Stimulated activated CD8-positive, alpha-beta memory T cell treated with anti-CD3 and anti-CD28 coated beads, Interleukin-4, amount 100 ng/mL, for 1 hour (primary cell): ENCODE results near the gene LRRC26.
A peak's percentile ranks its signal among the peaks of the same experiment; 100 is the strongest.
"Not testable (repeated sequence)": the region's sequence is repeated elsewhere in the genome, so short reads cannot be mapped to it uniquely, and the experiment has no call there.

ENCODE experiments used
- DNase-seq, 2 donors: peaks; one replicate each; pipeline ENCODE4 v3.0.0-alpha.2; 2020; ENCODE audit warnings: low read depth in 2 of 2, low spot score in 1 of 2

Gene LRRC26

DNA sequence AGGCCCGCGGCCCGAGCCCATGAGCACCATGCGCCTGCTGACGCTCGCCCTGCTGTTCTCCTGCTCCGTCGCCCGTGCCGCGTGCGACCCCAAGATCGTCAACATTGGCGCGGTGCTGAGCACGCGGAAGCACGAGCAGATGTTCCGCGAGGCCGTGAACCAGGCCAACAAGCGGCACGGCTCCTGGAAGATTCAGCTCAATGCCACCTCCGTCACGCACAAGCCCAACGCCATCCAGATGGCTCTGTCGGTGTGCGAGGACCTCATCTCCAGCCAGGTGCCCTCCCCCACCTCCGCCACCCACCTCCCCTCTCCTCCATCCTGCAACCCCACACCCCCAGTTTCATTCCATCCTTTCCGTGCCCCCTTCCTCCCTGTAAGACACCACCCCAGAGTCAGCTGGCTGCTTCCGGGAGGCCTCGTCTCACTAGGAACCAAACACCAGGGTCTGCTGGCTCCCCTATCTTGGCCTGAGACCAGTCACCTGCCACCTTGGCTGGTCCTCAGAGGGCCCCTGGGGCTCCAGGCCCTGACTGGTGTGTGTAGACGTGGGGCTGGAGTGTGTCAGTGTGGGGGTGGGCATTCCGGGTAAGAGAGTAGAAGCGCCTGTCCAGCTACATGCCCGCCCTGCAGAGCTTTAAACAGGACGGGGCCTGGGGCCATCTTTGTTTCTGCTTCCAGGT is 30.2 kb downstream of the LRRC26 start:
- no peak for DNase-seq

DNA sequence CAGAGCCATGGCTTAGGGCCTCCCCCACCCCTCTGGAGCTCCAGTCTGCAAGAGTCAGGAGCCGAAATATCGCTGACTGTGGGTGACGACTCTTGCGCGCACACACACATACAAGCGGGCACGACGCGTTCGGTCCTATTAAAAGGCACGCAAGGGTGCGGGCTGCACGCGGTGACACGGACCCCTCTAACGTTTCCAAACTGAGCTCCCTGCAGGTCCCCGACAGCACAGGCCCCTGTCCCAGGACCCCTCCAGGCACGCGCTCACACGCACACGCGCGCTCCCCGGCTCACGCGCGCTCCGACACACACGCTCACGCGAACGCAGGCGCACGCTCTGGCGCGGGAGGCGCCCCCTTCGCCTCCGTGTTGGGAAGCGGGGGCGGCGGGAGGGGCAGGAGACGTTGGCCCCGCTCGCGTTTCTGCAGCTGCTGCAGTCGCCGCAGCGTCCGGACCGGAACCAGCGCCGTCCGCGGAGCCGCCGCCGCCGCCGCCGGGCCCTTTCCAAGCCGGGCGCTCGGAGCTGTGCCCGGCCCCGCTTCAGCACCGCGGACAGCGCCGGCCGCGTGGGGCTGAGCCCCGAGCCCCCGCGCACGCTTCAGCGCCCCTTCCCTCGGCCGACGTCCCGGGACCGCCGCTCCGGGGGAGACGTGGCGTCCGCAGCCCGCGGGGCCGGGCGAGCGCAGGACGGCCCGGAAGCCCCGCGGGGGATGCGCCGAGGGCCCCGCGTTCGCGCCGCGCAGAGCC is 31.0 kb downstream of the LRRC26 start, which contains the start of gene GRIN1:
TSS of gene GRIN1 (plus strand) at position 433 of the 746 bp plus-strand sequence. CDS start 333 bp downstream, outside the sequence.
- no peak for DNase-seq

DNA sequence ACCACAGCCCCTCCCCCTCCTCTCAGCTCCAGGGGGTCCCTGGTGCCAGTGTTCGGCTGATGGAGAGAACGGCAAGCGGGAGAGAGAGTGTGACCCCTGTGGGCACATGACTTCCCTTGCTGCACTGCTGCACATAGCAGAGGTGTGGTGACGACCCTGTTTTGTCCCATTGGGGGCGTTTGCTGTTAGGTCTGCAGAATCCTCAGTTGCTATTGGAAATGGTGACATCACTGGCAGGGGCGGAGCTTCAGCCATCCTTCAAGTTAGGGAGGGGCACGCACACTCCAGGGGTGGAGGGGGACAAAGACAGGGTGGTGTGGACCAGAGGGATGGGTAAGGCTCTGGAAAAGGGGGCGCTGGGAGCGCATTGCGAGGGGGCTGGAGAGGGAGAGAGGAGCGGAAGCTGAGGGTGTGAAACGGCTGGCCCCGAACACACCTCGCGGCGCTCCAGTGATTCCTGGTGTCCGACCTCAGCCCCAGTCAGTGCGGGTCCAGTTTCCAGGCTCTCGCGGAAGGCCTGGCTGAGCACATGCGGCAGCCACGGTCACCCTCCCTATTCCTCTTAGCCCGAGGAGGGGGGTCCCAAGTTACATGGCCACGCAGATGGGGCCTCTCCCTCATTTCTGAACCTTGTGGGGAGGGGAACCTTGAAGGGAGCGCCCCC is 31.7 kb downstream of the LRRC26 start:
- no peak for DNase-seq

DNA sequence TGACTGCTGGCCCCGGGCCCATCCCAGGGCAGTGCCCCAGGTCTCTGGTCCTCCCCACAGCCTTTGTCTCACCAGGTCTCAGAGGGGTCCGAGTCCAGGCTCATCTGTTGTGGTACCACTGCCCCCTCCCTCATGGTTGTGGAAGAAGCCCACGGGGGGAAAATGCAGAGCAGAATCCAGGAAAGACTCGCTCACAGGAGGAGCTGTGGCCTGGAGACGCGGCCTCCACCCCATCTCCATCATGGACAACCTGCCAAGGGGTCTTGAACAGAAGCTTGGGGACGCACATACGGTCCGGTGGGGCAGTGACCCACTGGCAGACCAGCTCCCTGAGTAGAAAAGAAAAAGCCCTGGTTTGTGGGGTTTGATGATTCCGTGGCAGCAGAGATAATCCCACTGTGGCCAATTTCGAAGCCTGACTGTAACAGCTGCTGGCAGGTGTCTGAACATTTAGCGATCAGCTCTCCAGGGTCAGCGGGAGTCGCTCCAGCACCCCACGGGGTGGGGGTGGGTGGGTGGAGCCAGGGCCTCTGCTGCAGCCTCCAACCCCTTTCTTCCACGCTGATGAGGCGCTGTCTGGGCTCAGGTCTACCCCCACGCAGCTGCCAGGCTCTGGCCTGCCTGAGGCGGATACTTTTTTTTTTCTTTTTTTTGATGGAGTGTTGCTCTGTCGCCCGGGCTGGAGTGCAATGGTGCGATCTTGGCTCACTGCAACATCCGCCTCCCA is 32.8 kb downstream of the LRRC26 start:
- DNase-seq = no peak

DNA sequence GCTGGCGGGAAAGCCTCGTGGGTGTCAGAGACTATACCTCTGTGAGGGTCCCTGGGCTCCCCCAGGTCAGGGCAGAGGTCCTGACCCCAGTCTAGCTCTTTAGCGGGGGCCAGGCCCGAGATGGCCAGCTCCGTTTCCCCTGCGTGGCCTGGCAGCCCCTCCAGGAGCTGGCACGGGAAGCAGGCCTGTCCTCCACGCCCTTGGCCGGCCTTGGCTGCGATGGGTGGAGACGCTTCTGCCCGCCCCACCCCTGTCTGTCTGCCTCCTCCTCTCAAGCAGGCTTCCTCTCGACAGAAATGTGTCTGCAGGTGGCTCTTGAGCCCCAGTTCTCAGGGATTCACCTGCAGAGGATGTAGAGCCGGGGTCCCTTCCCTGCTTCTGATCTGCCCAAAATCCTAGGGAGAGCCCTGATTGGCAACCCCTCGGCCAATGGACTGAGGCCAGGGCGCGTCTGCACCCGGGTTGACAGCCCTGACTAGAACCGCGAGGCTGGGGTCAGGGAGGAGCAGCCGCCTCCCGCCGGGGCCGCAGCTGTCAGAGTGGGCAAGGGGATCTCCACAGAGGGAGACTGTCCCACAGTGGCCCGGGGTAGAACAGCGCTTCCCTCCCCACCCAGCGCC is 33.5 kb downstream of the LRRC26 start:
- DNase-seq = no peak

DNA sequence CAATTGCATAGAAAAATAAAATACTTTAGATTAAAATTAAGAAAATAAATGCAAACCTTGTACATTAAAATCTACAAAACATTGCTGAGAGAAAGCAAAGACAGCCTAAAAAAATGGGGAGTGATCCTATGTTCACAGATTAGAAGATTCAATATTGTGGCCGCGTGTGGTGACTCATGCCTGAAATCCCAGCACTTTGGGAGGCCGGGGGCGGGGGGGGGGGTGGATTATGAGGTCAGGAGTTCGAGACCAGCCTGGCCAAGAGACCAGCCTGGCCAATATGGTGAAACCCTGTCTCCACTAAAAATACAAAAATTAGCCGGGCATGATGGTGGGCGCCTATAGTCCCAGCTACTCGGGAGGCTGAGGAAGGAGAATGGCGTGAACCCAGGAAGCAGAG is 34.7 kb downstream of the LRRC26 start:
- DNase-seq = not testable (repeated sequence)

DNA sequence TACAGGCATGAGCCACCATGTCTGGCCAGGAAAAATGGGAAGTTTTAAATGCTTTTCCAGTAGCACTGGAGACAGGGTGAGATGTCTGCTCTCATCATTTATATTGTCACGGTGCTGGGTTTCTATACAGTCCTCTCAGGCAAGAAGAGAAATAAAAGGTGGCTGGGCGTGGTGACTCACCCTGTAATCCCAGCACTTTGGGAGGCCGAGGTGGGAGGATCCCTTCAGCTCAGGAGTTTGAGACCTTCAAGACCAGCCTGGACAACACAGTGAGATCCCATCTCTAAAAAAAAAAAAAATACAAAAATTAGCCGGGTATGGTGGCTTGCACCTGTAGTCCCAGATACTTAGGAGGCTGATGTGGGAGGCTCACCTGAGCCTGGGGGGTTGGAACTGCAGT is 35.7 kb downstream of the LRRC26 start:
- DNase-seq = no peak

DNA sequence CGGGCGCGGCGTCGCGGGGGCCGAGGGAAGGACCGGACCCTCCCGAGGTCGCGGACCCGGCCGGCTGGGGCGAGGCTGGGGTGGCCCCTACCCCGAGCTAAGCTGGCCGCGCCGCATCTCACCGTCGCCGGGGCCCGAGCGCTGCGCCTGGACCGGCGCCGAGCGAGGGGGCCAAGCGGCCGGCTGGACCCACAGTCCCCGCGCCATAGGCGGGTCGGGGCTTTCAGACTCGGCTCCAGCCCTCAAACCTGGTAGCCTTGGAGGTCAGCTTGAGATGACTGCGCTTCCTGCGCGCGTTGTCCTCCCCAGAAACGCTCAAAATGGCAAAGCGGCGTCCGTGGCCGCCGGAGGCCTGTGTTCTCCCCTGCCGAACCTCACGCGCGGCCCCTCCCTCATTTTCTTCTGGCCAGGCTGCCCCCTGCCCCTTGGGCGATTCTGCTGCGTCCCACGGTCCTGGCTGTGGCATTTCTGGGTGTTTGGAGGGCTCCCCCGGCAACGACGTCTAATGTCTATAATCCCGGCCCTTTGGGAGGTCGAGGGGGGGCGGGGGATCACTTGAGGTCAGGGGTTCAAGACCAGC is 39.6 kb downstream of the LRRC26 start:
- DNase-seq = no peak

DNA sequence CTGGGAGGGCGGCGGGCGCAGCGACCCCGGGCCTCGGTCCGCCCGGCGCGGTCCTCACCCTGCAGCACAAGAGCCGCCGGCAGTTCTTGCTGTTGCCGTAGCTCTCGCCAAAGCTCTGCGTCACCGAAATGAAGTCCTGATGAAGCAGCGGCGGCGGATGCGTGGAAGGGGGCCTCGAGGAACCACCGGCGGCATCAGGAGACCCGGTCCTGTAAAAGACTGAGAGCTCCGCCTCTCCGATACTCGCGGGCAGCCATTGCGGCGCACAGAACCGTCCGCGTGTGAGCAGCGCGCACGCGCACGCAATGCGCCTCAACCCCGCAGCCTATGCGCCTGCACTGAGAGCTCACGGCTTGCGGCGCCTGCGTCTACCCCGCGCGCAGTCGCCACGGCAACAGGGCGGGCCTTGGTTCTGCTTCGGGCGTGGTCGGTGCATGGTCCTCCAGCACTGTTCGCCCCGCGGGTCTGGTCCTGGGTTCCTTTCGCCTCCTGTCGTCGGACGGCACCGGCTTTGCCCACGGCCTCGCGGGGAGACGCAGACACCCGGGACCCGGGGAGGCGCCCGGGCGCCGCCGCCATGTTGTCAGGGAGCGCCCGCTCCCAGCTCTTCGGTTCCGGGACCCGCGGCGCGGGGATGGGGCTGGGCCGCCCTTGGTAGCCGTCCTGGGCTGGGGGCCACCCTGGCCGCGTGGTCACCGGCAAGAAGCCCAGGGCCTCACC is 40.2 kb downstream of the LRRC26 start:
- peak; percentile 66 to 75 for DNase-seq

DNA sequence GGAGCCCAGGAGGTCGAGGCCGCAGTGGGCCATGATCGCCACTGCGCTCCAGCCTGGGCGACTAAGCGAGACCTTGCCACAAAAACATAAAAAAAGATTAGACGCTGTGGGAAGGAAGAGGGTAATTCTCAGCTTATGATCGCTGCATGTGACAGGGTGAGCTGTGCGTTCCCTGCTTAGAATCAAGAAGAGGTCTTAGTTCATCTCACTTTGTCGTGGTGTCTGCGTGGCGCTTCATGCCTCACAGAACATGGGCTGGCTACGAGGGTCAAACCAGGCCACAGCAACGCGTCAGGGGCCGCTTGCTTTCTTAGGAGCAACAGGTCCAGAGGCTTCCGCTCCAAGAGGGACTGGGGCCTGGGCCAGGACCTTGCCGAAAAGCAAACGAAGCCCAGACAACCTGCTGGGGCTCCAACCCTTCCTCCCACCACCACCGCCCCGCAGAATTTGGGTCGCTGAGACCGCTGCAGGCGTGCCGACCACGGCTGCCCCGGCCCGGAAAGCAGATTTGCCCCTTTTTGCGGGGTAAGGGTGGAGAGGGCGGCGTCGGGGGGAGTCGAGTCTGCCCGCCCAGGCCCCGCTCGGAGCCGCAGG is 40.9 kb downstream of the LRRC26 start:
- no peak for DNase-seq

DNA sequence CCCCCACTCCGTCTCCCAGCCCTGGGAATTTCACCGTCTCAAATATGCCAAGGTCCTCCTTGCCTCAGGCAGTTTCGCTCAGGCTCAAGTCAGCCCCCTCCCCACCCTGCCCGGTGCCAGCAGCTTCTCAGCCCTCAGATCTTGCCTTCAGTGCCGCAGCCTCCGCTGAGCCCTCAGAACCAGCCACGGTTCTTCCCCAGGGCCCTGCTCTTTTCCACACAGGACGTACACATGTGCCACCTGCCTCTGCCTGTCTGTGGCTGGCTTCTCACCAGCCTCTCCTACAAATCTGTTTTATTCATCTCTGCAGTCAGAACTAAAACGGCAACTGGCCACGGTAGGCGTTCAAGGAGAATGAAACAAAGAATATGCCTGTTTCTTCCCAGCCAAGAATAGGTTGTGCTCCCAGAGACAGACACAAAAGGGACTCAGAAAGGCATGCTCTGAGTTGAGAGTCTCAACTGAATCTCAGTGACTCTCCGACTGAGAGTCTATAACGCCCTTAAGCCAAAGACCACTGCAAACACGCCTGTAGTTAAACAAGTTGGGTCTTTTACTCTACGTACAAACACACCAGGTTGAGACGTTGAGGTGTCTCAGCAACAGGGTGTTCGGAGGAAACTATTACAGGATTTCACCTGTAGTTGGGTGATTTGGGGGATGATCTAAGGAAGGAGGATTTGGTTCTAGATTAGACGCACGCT is 41.5 kb downstream of the LRRC26 start:
- DNase-seq = no peak

DNA sequence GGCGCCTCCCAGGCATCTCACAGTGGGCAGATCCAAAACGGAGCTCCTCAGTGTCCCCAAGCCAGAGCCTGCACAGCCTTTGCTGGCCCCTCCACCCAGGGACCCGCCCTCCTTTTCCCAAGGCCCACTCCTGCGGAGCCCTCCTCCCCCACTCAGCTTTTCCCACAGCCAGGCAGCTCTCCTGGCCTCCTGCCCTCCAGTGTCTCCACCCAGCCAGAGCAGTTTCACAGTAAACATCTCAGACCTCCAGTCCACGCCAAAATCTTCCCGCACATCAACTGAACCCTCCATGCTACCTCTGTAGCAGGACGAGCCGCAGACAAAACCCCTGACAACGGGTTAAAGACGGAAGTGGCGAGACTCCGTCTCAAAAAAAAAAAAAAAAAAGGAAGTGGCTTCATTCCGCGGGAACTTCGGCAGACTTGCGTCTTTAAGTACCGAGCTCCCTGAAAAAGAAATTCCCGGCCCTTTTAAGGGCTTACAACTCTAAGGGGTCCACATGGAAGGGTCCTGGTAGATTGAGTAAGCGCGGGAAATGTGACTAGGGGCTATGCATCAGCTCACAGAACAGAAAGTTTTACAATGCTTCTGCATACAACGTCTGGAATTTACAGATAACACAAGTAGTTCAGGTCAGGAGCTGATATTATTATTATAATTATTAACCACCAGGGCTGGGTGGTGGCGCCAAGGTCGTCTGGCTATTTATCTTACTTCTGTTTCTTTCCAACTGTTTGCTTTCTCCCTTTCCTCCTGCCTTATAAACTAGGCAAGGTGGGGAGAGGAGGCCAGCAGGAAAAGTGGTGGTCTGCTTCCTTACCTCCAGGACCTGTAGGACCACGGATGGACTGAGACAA is 42.3 kb downstream of the LRRC26 start:
- DNase-seq = no peak

DNA sequence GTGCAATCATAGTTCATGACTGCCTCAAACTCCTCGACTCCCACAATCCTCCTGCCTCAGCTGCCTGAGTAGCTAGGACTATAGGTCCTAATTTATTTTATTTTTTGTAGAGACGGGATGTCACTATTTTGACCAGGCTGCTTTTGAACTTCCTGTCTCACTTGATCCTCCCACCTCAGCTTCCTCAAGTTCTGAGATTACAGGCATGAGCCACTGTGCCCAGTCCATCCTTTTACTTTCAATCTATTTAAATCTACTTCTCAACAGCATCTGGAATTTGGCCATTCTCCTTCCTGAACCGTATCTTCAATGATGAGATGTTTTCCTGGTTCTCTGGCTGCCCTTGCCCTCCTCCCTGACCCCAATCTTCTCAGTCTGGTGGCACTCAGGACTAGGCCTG is 43.1 kb downstream of the LRRC26 start:
- DNase-seq = no peak

DNA sequence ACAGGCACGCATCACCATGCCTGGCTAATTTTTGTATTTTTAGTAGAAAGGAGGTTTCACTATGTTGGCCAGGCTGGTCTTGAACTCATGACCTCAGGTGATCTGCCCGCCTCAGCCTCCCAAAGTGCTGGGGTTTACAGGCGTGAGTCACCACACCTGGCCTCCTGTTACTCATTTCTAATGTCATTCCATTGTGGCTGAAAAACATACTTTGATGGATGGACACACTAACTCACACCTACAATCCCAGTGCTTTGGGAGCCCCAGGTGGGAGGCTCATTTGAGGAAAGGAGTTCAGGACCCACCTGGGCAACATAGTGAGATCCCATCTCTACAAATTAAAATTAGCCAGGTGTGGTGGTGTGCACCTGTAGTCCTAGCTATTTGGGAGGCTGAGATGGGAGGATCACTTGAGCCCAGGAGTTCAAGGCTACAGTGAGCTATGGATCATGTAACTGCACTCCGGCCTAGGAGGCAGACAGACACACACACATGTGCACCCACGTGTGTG is 45.8 kb downstream of the LRRC26 start:
- not testable (repeated sequence) for DNase-seq

DNA sequence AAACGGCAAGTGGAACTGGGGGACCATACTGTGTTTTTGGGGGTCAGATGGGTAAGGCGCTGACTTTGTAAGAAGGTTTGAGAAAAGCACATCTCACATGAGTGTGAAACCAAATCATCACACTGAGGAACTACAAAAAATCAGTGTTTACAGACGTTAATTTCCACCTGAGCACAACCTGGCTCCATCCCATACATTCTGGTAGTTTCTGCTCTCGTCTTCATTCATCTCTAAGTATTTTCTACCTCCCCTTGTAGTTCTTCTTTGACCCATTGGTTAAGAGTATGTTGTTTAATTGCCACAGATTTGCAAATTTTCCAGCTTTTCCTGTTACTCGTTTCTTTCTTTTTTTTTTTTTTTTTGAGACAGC is 46.4 kb downstream of the LRRC26 start:
- no peak for DNase-seq

DNA sequence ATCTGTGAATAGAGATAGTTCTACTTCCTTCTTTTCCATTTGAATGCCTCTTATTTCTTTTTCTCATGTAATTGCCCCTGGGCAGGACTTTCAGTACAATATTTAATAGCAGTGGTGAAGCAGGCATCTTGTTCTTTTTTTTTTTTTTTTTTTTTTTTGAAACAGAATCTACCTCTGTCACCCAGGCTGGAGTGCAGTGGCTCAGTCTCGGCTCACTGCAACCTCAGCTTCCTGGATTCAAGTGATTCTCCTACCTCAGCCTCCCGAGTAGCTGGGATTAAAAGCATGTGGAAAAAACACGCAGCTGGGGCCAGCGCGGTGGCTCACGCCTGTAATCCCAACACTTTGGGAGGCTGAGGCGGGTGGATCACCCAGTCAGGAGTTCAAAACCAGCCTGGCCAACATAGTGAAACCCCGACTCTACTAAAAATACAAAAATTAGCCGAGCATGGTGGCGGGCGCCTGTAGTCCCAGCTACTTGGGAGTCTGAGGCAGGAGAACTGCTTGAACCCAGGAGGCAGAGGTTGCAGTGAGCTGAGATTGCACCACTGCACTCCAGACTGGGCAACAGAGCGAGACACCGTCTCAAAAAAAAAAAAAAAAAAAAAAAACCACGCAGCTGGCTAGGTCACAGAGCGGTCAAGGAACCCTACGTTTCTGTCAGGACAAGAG is 46.9 kb downstream of the LRRC26 start:
- not testable (repeated sequence) for DNase-seq
